Testis (tissue), 3 donors: ENCODE results near the gene RAB36. TPM values are rescaled to one million over a fixed set of nuclear protein-coding genes. Genes with fewer than 3 reads are reported as not detected.

Source experiments
- DNase-seq: peaks from one replicate; pipeline ENCODE4 v3.0.0-alpha.2; 2019
- H3K27ac ChIP-seq, 2 donors: fragments of 200-600 bp; sonication (generic); one replicate each; pipeline ENCODE4 v1.5.1; 2019
- H3K27me3 ChIP-seq: fragments of 200-600 bp; sonication (generic); one replicate; pipeline ENCODE4 v1.5.1; 2019
- H3K36me3 ChIP-seq: fragments of 200-600 bp; sonication (generic); one replicate; pipeline ENCODE4 v1.5.1; 2017; ENCODE audit warnings: low read depth; ENCODE audit errors: missing control alignments
- H3K4me1 ChIP-seq: fragments of 200-600 bp; sonication (generic); one replicate; pipeline ENCODE4 v1.5.1; 2019
- H3K4me3 ChIP-seq, 2 donors: fragments of 200-600 bp; sonication (generic); one replicate each; pipeline ENCODE4 v1.5.1; 2017 to 2019
- H3K9me3 ChIP-seq: fragments of 200-600 bp; sonication (generic); one replicate; pipeline ENCODE4 v1.5.1; 2017
- CTCF ChIP-seq, 3 experiments: fragments of 450-650 bp in 2 of 3; fragments of 200-600 bp in 1 of 3; sonication (generic) in 1 of 3; IDR thresholded peaks; one replicate each; pipeline ENCODE4 v1.5.1; 2016 to 2019; ENCODE audit warnings: antibody characterized with exemption in 3 of 3, mild to moderate bottlenecking in 2 of 3, moderate library complexity in 1 of 3
- POLR2A ChIP-seq: fragments of 450-650 bp; IDR thresholded peaks from one replicate; pipeline ENCODE4 v1.6.1; 2017; ENCODE audit warnings: antibody characterized with exemption, mild to moderate bottlenecking, moderate library complexity
- WGBS, 2 donors: methylation state at CpG; one replicate each; pipeline ENCODE4 v1.1.5; 2018; 5-methylcytosine and 5-hydroxymethylcytosine counted together
- intact Hi-C: fragments of 100-400 bp; cut with DNase I; formaldehyde crosslinking; loops from one replicate; pipeline ENCODE4 v1.15.1; 2023; ENCODE audit warnings: low total_unique reads
- polyA plus RNA-seq: library from polyadenylated mRNA; stranded (reverse); fragments of 350-450 nt; fragmentation: Illumina TruSeq; extraction: RNeasy Lipid Tissue Mini Kit (QIAGEN cat#74804); gene quantifications from one replicate; pipeline ENCODE4 v1.2.3, GENCODE V29; 2014; ENCODE audit warnings: low read depth, low replicate concordance; ENCODE audit not compliant: insufficient read depth
- total RNA-seq, 2 donors: library from RNA; depleted of rRNA; stranded (reverse); fragments of >200 nt; gene quantifications; one replicate each; pipeline ENCODE4 v1.2.3, GENCODE V29; 2016

The RAB36 gene
- total and polyA plus RNA-seq, 3 donors from 2014 or later: 7.4 to 11.1 (median 7.5) TPM

GRCh38 chr22:23147617-23148387 is 2.5 kb downstream of the RAB36 start:
- no peak overlapping the region for H3K4me3 ChIP-seq
- peaks cover 9% of the 10 kb centered on the region for H3K4me1 ChIP-seq
- no peak overlapping the region for H3K27ac ChIP-seq
- no peaks in the 10 kb centered on the region for H3K9me3 ChIP-seq
- no peaks in the 10 kb centered on the region for H3K36me3 ChIP-seq
- WGBS, 2 donors: 45 to 56% methylated on average over 6 of the region's 6 CpGs
- intact Hi-C loops: no loop called here
- H3K27me3 ChIP-seq: no peaks in the 10 kb centered on the region
- no peak for DNase-seq
- no peak for TF ChIP-seq CTCF (IDR thresholded peaks at IDR 0.05)
- TF ChIP-seq POLR2A: no peak

- WGBS, 2 donors: 92 to 94% methylated on average over 13 to 15 of the region's 15 CpGs
- no peak overlapping the region for H3K27ac ChIP-seq
- H3K36me3 ChIP-seq: no peaks in the 10 kb centered on the region
- H3K9me3 ChIP-seq: no peaks in the 10 kb centered on the region
- no peaks in the 10 kb centered on the region for H3K27me3 ChIP-seq
- TF ChIP-seq CTCF (IDR thresholded peaks at IDR 0.05) (no peak), POLR2A (no peak)
- intact Hi-C loops: no loop called here
- no peak for DNase-seq
- H3K4me3 ChIP-seq: no peak overlapping the region
- peaks cover 9% of the 10 kb centered on the region for H3K4me1 ChIP-seq
Measured at GRCh38 chr22:23149743-23150238, 4.5 kb downstream of the RAB36 start.

- peaks cover 5% of the 10 kb centered on the region for H3K4me1 ChIP-seq
- no peaks in the 10 kb centered on the region for H3K9me3 ChIP-seq
- H3K36me3 ChIP-seq: no peaks in the 10 kb centered on the region
- H3K27me3 ChIP-seq: no peaks in the 10 kb centered on the region
- intact Hi-C loops: no loop called here
- no peak for DNase-seq
- no peak overlapping the region for H3K27ac ChIP-seq
- no peak for TF ChIP-seq CTCF (IDR thresholded peaks at IDR 0.05)
- TF ChIP-seq POLR2A: no peak
- no peak overlapping the region for H3K4me3 ChIP-seq
- WGBS, 2 donors: 92 to 93% methylated on average over 4 to 6 of the region's 6 CpGs
Measured at GRCh38 chr22:23150762-23151161, 5.5 kb downstream of the RAB36 start.

- Histone ChIP-seq H3K27me3 (no peaks in the 10 kb centered on the region), H3K9me3 (no peaks in the 10 kb centered on the region), H3K4me3 (no peak overlapping the region), H3K27ac (no peak overlapping the region), H3K4me1 (no peaks in the 10 kb centered on the region), H3K36me3 (no peaks in the 10 kb centered on the region)
- TF ChIP-seq CTCF (IDR thresholded peaks at IDR 0.05) (no peak), POLR2A (no peak)
- intact Hi-C loops: no loop called here
- no peak for DNase-seq
- WGBS, 2 donors: 88 to 92% methylated on average over 7 to 16 of the region's 16 CpGs
Measured at GRCh38 chr22:23151827-23152226, 6.5 kb downstream of the RAB36 start.
